OCI-LY1 (cell line): Measurements from ENCODE around the gene CDKAL1.

ENCODE experiments used
- EZH2 ChIP-seq: fragments of 200-600 bp; sonication (generic), shearing (Covaris generic); IDR thresholded peaks from 2 replicates; pipeline ENCODE4 v1.8.0; 2017; ENCODE audit warnings: borderline replicate concordance, mixed run types, mild to moderate bottlenecking, antibody characterized with exemption, low read length, moderate library complexity, mixed read lengths
- TF ChIP-seq, protein P1 (sequence below): fragments of 200-600 bp; sonication (generic), shearing (Covaris generic); IDR thresholded peaks from 2 replicates; pipeline ENCODE4 v1.5.1; 2017; ENCODE audit warnings: mild to moderate bottlenecking, antibody characterized with exemption, low read length, moderate library complexity, mixed read lengths

DNA sequence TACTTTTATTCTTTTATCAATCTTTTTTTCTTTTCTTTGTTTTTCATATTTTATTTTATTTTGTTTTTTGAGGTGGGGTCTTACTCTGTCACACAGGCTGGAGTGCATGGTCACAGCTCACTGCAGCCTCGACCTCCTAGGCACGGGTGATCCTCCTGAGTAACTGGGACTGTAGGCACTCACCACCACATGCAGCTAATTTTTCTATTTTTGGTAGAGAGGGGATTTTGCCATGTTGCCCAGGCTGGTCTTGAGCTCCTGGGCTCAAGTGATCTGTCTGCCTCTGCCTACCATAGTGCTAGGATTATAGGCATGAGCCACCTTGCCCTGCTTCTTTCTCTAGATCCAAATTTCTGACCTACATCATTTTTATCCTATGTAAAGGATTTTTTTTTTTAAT lies 153.2 kb downstream of the CDKAL1 start:
- TF ChIP-seq, protein P1, sequence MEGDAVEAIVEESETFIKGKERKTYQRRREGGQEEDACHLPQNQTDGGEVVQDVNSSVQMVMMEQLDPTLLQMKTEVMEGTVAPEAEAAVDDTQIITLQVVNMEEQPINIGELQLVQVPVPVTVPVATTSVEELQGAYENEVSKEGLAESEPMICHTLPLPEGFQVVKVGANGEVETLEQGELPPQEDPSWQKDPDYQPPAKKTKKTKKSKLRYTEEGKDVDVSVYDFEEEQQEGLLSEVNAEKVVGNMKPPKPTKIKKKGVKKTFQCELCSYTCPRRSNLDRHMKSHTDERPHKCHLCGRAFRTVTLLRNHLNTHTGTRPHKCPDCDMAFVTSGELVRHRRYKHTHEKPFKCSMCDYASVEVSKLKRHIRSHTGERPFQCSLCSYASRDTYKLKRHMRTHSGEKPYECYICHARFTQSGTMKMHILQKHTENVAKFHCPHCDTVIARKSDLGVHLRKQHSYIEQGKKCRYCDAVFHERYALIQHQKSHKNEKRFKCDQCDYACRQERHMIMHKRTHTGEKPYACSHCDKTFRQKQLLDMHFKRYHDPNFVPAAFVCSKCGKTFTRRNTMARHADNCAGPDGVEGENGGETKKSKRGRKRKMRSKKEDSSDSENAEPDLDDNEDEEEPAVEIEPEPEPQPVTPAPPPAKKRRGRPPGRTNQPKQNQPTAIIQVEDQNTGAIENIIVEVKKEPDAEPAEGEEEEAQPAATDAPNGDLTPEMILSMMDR: no peak
- TF ChIP-seq EZH2: no peak
